ENCODE data around the gene PTPRD.

DNA sequence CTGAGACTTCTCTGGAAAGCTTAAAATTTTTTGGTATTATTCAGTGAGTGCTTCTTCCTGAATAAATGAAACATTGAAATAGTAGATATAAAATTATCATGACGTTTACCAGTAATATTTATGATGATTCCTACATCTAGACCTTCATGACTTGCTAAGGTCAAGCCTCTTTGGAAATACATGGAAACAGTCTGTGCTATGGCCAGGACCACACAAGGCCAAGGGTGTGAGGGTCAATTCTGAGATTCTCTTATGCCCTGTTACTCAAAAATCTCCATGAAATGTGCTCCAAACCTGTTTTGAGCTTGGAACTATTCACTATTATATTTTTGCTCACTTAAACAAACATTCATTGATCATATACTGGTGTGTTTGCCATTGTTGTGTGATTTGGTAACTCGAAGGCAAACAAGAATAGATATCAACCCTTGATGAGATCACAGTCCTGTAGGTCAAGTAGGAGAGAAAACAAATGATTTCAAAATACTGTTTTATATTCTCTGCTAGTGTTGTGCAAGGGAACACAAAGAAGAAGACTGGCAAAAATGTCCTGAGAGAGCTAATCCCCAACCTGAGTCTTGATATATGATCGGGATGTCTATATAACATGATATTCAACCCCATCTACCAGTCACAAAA, 1558.3 kb downstream of the PTPRD start:
- TF ChIP-seq, protein P1, sequence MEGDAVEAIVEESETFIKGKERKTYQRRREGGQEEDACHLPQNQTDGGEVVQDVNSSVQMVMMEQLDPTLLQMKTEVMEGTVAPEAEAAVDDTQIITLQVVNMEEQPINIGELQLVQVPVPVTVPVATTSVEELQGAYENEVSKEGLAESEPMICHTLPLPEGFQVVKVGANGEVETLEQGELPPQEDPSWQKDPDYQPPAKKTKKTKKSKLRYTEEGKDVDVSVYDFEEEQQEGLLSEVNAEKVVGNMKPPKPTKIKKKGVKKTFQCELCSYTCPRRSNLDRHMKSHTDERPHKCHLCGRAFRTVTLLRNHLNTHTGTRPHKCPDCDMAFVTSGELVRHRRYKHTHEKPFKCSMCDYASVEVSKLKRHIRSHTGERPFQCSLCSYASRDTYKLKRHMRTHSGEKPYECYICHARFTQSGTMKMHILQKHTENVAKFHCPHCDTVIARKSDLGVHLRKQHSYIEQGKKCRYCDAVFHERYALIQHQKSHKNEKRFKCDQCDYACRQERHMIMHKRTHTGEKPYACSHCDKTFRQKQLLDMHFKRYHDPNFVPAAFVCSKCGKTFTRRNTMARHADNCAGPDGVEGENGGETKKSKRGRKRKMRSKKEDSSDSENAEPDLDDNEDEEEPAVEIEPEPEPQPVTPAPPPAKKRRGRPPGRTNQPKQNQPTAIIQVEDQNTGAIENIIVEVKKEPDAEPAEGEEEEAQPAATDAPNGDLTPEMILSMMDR (IDR thresholded peaks at IDR 0.05; ENCODE audit: insufficient read depth, low read length, poor library complexity, severe bottlenecking) = no peak
- TF ChIP-seq EZH2phosphoT487 (conservative IDR thresholded peaks at IDR 0.05; ENCODE audit: low read length) = no peak
